ENCODE data around the gene MYO1B.

The MYO1B gene

DNA sequence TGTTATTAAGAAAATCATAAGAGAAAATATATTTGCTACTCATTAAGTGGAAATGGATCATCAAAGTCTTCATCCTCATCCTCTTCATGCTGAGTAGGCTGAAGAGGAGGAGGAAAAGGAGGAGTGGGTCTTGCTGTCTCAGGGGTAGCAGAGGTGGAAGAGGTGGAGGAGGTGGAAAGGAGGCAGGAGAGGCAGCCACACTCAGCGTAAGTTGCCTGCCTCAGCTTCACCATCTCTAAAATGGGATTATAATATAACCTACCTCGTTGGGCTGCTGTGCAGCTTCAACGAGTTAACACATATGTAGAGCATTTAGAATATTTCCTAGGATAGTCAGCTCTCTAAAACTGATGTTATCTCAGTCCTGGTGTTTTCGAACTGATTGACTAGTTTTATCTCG lies 4.3 kb upstream of the MYO1B start:
- Histone ChIP-seq H3K36me3 (ENCODE audit: insufficient read depth, insufficient read length, low read length) (peaks cover 6% of the 10 kb centered on the region), H3K27me3 (ENCODE audit: insufficient read depth, insufficient read length) (peaks cover 9% of the 10 kb centered on the region), H3K4me3 (ENCODE audit: insufficient read length, low read depth) (no peak overlapping the region), H3K4me1 (ENCODE audit: insufficient read depth, insufficient read length) (no peaks in the 10 kb centered on the region), H3K9ac (ENCODE audit: insufficient read length, low read depth) (no peak overlapping the region), H3K9me3 (ENCODE audit: insufficient read depth, low read length) (no peaks in the 10 kb centered on the region)
- TF ChIP-seq YY1 (IDR thresholded peaks at IDR 0.05; ENCODE audit: insufficient read depth, insufficient read length) (no peak), ZNF274 (IDR thresholded peaks at IDR 0.05; ENCODE audit: low read depth, low read length) (no peak), SUZ12 (IDR thresholded peaks at IDR 0.05; ENCODE audit: extremely low read depth, insufficient read depth, insufficient read length) (no peak)
- no peak for DNase-seq (ENCODE audit: low read depth, low spot score)

DNA sequence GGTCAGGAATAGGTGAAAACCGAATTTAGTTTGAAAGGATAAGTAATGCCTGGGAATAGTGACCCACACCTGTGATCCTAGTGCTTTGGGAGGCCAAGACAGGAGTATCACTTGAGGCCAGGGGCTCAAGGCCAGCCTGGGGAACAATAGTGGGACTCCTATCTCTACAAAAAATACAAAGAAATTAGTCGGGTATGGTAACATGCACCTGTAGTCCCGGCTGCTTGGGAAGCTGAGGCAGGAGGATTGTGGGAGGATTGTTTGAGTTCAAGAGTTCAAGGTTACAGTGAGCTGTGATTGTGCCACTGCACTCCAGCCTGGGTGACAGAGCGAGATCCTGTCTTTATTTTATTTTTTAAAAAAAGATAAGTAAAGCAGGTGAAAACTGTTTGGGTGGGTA lies 3.8 kb upstream of the MYO1B start:
- no peak overlapping the region for H3K4me3 ChIP-seq (ENCODE audit: insufficient read length, low read depth)
- peaks cover 6% of the 10 kb centered on the region for H3K36me3 ChIP-seq (ENCODE audit: insufficient read depth, insufficient read length, low read length)
- no peaks in the 10 kb centered on the region for H3K9me3 ChIP-seq (ENCODE audit: insufficient read depth, low read length)
- H3K27me3 ChIP-seq (ENCODE audit: insufficient read depth, insufficient read length): peaks cover 9% of the 10 kb centered on the region
- no peak overlapping the region for H3K9ac ChIP-seq (ENCODE audit: insufficient read length, low read depth)
- DNase-seq (ENCODE audit: low read depth, low spot score): no peak
- no peaks in the 10 kb centered on the region for H3K4me1 ChIP-seq (ENCODE audit: insufficient read depth, insufficient read length)
- TF ChIP-seq SUZ12 (IDR thresholded peaks at IDR 0.05; ENCODE audit: extremely low read depth, insufficient read depth, insufficient read length): no peak
- TF ChIP-seq ZNF274 (IDR thresholded peaks at IDR 0.05; ENCODE audit: low read depth, low read length): no peak
- no peak for TF ChIP-seq YY1 (IDR thresholded peaks at IDR 0.05; ENCODE audit: insufficient read depth, insufficient read length)

DNA sequence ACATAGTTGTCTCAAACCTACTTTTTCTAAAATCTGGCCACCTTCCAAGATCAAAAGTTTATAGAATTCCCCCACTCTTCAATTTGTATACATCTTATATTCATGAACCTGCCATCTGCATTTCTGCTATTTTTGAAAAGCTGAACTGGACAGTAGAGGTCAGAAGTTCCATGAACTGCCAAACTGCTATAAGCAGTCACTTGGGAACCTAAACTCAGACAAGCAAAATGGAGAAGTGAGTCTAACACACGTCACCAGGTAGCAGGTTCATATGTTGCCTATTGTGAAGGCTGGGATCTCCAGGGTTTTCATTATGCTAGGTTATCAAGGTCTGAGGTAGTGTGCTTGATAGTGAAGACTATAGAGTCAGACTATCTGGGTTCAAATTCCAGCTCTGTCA lies 2.0 kb upstream of the MYO1B start:
- Histone ChIP-seq H3K9ac (ENCODE audit: insufficient read length, low read depth) (no peak overlapping the region), H3K4me1 (ENCODE audit: insufficient read depth, insufficient read length) (peaks cover 4% of the 10 kb centered on the region), H3K4me3 (ENCODE audit: insufficient read length, low read depth) (no peak overlapping the region), H3K27me3 (ENCODE audit: insufficient read depth, insufficient read length) (peaks cover 9% of the 10 kb centered on the region), H3K36me3 (ENCODE audit: insufficient read depth, insufficient read length, low read length) (peaks cover 6% of the 10 kb centered on the region), H3K9me3 (ENCODE audit: insufficient read depth, low read length) (no peaks in the 10 kb centered on the region)
- TF ChIP-seq SUZ12 (IDR thresholded peaks at IDR 0.05; ENCODE audit: extremely low read depth, insufficient read depth, insufficient read length): no peak
- no peak for TF ChIP-seq ZNF274 (IDR thresholded peaks at IDR 0.05; ENCODE audit: low read depth, low read length)
- no peak for TF ChIP-seq YY1 (IDR thresholded peaks at IDR 0.05; ENCODE audit: insufficient read depth, insufficient read length)
- no peak for DNase-seq (ENCODE audit: low read depth, low spot score)

DNA sequence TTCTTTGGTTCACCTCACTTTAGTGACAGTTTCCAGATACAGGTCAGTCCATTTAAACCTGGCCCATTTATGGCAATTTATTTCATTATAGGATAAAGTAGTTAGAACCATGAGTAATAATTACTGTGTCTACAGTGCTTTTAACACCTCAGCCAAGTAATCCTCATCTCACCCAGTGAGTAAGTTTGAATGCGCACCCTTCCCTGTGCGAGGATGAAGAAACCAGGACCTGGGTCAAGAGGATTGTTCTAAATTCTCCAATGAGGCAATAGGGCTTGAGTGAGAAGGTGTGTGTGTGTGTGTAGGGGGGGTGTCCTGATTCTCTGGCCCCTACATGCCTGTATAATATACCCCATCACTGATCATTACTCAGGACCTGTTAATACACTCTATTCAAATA lies 854 bp upstream of the MYO1B start:
- Histone ChIP-seq H3K4me1 (ENCODE audit: insufficient read depth, insufficient read length) (peaks cover 4% of the 10 kb centered on the region), H3K27me3 (ENCODE audit: insufficient read depth, insufficient read length) (peaks cover 9% of the 10 kb centered on the region), H3K36me3 (ENCODE audit: insufficient read depth, insufficient read length, low read length) (peaks cover 9% of the 10 kb centered on the region), H3K4me3 (ENCODE audit: insufficient read length, low read depth) (no peak overlapping the region), H3K9ac (ENCODE audit: insufficient read length, low read depth) (no peak overlapping the region), H3K9me3 (ENCODE audit: insufficient read depth, low read length) (no peaks in the 10 kb centered on the region)
- TF ChIP-seq ZNF274 (IDR thresholded peaks at IDR 0.05; ENCODE audit: low read depth, low read length) (no peak), YY1 (IDR thresholded peaks at IDR 0.05; ENCODE audit: insufficient read depth, insufficient read length) (no peak), SUZ12 (IDR thresholded peaks at IDR 0.05; ENCODE audit: extremely low read depth, insufficient read depth, insufficient read length) (no peak)
- DNase-seq (ENCODE audit: low read depth, low spot score): no peak

DNA sequence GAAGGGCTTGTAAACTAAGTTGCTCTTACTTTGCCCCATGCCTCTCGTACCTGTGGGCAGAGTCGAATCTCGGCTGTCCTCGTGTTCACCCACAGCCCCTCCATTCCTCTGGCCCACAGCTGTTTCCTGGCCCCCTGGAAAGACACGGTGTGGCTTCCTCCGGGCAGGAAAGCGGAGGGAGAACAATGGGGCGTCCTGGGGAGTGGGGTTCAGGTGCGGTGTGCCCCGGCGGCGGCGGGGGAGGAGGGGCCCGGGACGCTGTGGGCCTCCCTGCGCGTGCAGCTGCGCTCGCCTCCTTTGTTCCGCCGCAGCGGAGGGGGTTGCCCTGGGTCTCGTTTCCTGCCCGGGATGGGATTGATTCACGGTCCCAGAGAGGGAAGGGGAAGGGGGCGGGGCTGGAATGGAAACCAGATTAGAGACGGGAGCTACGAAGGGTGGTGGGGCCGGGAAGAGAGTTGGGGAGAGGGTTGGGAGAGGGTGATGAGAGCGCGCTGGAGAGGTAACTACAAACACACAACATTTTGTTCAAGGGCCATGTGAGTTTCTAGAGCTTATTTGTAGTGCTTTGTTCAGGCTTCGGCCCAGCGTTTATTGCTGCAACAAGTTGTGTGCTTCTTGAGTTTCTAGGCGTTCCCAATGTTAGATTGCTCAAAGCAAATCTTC lies 796 bp downstream of the MYO1B start:
- DNase-seq (ENCODE audit: low read depth, low spot score): peak; percentile 76
- H3K4me1 ChIP-seq (ENCODE audit: insufficient read depth, insufficient read length): peaks cover 4% of the 10 kb centered on the region

DNA sequence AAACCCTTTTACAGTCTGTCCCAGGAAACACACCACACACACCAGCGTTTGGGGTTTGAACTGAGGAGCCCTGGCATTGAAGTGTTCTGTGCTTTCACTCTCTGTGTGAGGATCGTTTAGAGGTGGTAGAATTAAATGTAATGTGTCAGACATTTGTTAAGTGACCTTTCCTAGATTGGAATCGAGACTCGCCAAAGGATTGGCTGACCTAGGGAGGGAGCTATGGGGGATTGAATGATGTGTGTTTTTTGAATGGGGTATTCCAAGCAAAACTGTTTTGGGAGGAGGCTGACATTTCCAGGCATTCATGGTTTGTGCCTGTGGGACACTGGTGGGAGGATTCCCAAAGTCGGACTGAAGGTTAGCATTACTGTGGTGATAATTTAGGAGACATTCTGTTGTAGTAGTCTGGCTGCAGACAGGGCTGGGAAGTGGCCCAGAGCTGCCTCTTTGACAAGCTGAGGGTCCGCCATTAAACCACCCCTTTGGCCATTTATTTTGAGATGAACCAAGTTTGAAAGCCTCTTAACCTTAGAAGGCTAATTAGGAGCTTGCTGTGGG lies 1.7 kb downstream of the MYO1B start:
- DNase-seq (ENCODE audit: low read depth, low spot score): no peak
- H3K27me3 ChIP-seq (ENCODE audit: insufficient read depth, insufficient read length): peaks cover 9% of the 10 kb centered on the region
- H3K4me1 ChIP-seq (ENCODE audit: insufficient read depth, insufficient read length): peaks cover 4% of the 10 kb centered on the region
- H3K36me3 ChIP-seq (ENCODE audit: insufficient read depth, insufficient read length, low read length): peaks cover 16% of the 10 kb centered on the region
- no peak for TF ChIP-seq YY1 (IDR thresholded peaks at IDR 0.05; ENCODE audit: insufficient read depth, insufficient read length)
- no peak for TF ChIP-seq ZNF274 (IDR thresholded peaks at IDR 0.05; ENCODE audit: low read depth, low read length)
- TF ChIP-seq SUZ12 (IDR thresholded peaks at IDR 0.05; ENCODE audit: extremely low read depth, insufficient read depth, insufficient read length): no peak
- no peaks in the 10 kb centered on the region for H3K9me3 ChIP-seq (ENCODE audit: insufficient read depth, low read length)
- H3K4me3 ChIP-seq (ENCODE audit: insufficient read length, low read depth): peak overlapping the region; percentile 84
- peak overlapping the region; percentile 47 for H3K9ac ChIP-seq (ENCODE audit: insufficient read length, low read depth)

More for the DNA sequence above, 796 bp downstream of the MYO1B start:
- Histone ChIP-seq H3K36me3 (ENCODE audit: insufficient read depth, insufficient read length, low read length) (peaks cover 16% of the 10 kb centered on the region), H3K27me3 (ENCODE audit: insufficient read depth, insufficient read length) (peaks cover 9% of the 10 kb centered on the region), H3K9me3 (ENCODE audit: insufficient read depth, low read length) (no peaks in the 10 kb centered on the region), H3K9ac (ENCODE audit: insufficient read length, low read depth) (peak overlapping the region; percentile 94), H3K4me3 (ENCODE audit: insufficient read length, low read depth) (peak overlapping the region; percentile 84)
- no peak for TF ChIP-seq ZNF274 (IDR thresholded peaks at IDR 0.05; ENCODE audit: low read depth, low read length)
- no peak for TF ChIP-seq YY1 (IDR thresholded peaks at IDR 0.05; ENCODE audit: insufficient read depth, insufficient read length)
- TF ChIP-seq SUZ12 (IDR thresholded peaks at IDR 0.05; ENCODE audit: extremely low read depth, insufficient read depth, insufficient read length): no peak

DNA sequence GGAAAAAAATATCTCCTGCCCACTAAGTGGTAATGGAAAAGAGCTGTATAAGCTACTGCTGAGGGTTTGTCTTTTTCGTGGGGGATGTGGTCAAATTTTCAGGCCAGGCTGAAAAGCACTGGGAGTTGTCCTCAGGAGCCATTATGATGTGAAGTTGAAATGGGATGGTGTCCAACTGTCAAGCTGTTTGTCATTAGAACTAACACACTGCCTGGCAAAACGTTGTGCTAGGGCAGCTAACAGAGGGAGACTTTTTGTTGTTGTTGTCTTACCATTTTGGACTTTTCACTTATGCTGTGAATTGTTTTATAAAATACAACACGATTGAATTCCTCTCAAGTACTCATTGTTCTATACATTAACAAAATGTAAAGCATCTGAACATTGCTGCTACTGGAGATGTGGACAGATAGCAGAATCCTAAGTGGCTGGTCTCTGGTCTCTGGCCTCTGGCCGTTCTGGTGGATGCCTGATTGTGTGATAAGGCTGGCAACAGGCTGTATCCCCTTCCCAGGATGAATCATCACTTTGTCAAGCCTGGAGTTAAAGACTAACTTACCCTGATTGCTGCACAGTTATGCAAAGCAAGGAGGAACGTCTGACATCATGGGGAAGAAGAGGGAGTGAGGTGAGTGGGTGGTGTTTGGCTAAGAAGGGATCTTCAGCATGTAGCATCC lies 2.3 kb downstream of the MYO1B start:
- DNase-seq (ENCODE audit: low read depth, low spot score): peak; percentile 63
- Histone ChIP-seq H3K4me1 (ENCODE audit: insufficient read depth, insufficient read length) (peaks cover 4% of the 10 kb centered on the region), H3K9me3 (ENCODE audit: insufficient read depth, low read length) (no peaks in the 10 kb centered on the region), H3K36me3 (ENCODE audit: insufficient read depth, insufficient read length, low read length) (peaks cover 16% of the 10 kb centered on the region), H3K27me3 (ENCODE audit: insufficient read depth, insufficient read length) (peaks cover 9% of the 10 kb centered on the region), H3K9ac (ENCODE audit: insufficient read length, low read depth) (no peak overlapping the region), H3K4me3 (ENCODE audit: insufficient read length, low read depth) (no peak overlapping the region)
- TF ChIP-seq SUZ12 (IDR thresholded peaks at IDR 0.05; ENCODE audit: extremely low read depth, insufficient read depth, insufficient read length) (no peak), YY1 (IDR thresholded peaks at IDR 0.05; ENCODE audit: insufficient read depth, insufficient read length) (no peak), ZNF274 (IDR thresholded peaks at IDR 0.05; ENCODE audit: low read depth, low read length) (no peak)
